ENCODE measurements around the gene CCHCR1. TPM values are rescaled to one million over a fixed set of nuclear protein-coding genes. Genes with fewer than 3 reads are reported as not detected.

CCHCR1 gene
- total RNA-seq, 6 experiments from 2014 or later = 12.0 to 24.3 (median 23.5) TPM

GRCh38 chr6:31130751-31131150 lies 26.9 kb downstream of the CCHCR1 start:
- no peak for DNase-seq
- no peak for TF ChIP-seq CTCF (IDR thresholded peaks at IDR 0.05)
- no peak overlapping the region for H3K4me3 Mint-ChIP-seq
- H3K27ac Mint-ChIP-seq = no peak overlapping the region
- H3K9me3 Mint-ChIP-seq = no peaks in the 10 kb centered on the region
- no peaks in the 10 kb centered on the region for H3K36me3 Mint-ChIP-seq (ENCODE audit: low read depth)
- peaks cover 9% of the 10 kb centered on the region; the same call in 1 of the 2 replicates for H3K27me3 Mint-ChIP-seq (ENCODE audit: insufficient read depth)
- H3K4me1 Mint-ChIP-seq (ENCODE audit: low read depth) = peaks cover 18% of the 10 kb centered on the region

DNA sequence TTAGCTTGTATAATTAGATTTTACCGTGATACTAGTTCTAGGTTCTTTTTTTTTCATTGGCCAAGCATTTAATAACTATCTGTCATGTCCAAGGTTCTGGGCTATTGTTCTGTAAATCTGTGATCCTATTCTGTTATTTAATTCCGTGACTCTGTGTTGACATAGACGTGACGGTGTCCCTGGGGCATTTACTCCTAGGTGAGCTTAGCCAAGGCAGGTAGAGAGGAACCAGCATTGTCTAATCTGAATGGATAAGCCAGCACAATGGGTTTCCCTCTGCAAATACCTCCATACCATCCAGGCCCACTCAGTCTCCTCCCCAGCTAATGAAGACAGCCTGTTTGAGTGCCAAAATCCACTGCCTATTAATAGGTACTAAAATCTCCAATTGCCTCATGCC lies 28.5 kb downstream of the CCHCR1 start:
- TF ChIP-seq CTCF (IDR thresholded peaks at IDR 0.05) = no peak
- peaks cover 27% of the 10 kb centered on the region for H3K4me1 Mint-ChIP-seq (ENCODE audit: low read depth)
- H3K36me3 Mint-ChIP-seq (ENCODE audit: low read depth) = no peaks in the 10 kb centered on the region

DNA sequence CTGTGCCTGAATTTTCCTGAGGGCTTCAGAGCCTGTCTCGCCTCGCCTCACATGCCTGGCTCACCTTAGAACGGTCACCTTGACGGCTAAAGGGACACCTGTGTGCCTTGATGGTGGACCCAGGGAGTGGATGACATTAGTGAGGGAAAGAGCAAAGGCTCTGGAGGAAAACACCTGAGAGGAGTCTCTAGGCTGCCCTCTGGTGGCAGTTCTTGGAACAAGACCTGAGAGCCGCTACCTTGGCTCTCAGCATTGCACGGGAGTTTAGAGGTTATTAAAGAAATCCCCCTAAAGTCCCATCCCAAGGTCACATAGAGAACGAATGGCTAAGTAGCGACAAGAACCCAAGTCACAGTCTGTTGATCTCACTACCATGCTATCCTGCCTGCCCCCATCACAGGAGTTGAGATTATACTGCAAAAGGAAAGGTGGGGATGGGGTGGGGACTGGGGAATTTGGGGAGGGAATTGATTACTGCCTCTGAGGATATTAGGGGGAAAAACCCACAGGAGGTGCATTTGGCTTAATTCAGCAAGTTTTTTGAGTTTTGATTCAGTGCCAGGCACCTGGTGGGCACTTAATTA lies 29.4 kb downstream of the CCHCR1 start:
- DNase-seq = no peak
- TF ChIP-seq CTCF (IDR thresholded peaks at IDR 0.05) = peak; percentile 91
- Mint-ChIP-seq H3K36me3 (ENCODE audit: low read depth) (no peaks in the 10 kb centered on the region), H3K27me3 (ENCODE audit: insufficient read depth) (peaks cover 7% of the 10 kb centered on the region), H3K9me3 (no peaks in the 10 kb centered on the region), H3K4me3 (no peak overlapping the region), H3K4me1 (ENCODE audit: low read depth) (peaks cover 29% of the 10 kb centered on the region), H3K27ac (no peak overlapping the region)

More for the DNA sequence above, 28.5 kb downstream of the CCHCR1 start:
- H3K27me3 Mint-ChIP-seq (ENCODE audit: insufficient read depth) = peaks cover 7% of the 10 kb centered on the region; the same call in 1 of the 2 replicates
- no peaks in the 10 kb centered on the region for H3K9me3 Mint-ChIP-seq
- no peak for DNase-seq
- no peak overlapping the region for H3K27ac Mint-ChIP-seq
- H3K4me3 Mint-ChIP-seq = no peak overlapping the region

DNA sequence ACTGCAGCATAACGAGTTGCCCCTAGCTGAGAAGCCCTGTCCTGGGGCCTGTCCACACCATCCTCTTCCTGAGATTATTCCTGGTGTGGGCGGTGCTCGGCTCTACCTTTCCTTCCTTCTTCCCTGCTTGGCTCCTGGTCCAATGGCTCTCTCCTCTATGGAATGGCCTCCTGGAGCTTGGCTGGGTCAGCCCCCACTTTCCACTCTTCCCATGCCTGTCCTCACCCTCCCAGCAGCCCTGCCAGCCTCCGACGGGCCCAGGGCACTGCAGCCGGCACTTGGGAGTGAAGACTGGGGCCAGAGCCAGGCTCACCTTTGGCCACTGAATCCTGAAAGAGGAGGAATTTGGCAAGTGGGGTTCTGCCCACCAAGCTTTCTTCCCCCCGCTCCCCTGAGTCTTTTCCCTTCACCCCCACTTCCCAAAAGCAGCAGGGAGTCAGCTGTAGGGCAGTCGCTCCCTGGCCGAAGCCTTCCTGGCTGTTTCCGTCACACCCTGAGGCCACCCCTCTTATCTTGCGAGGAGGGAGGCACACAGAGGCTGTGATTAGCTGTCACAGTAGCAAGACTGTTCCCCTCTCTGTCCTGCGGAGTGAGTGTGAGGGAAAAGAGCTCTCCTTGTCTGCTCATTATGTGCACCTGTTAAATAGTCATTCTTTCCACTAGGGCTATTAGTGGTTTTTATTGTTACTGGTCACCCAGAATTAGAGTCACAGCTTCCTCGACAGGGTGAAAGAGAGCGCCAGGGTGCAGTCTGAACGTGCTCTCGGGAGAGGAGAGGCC lies 31.0 kb downstream of the CCHCR1 start:
- H3K4me1 Mint-ChIP-seq (ENCODE audit: low read depth) = peaks cover 37% of the 10 kb centered on the region

More for the DNA sequence above, 31.0 kb downstream of the CCHCR1 start:
- peak overlapping the region; percentile 39 for H3K27ac Mint-ChIP-seq
- H3K36me3 Mint-ChIP-seq (ENCODE audit: low read depth) = no peaks in the 10 kb centered on the region
- no peaks in the 10 kb centered on the region for H3K9me3 Mint-ChIP-seq
- H3K4me3 Mint-ChIP-seq = no peak overlapping the region
- peaks cover 7% of the 10 kb centered on the region for H3K27me3 Mint-ChIP-seq (ENCODE audit: insufficient read depth)
- TF ChIP-seq CTCF (IDR thresholded peaks at IDR 0.05) = peak; percentile 20; the same call in 1 of the 2 replicates
- DNase-seq = no peak
